H9 (cell line): ENCODE results near the gene PIGL. TPM values are rescaled to one million over a fixed set of nuclear protein-coding genes. Genes with fewer than 3 reads are reported as not detected.

Experiments used
- DNase-seq: peaks from one replicate; pipeline ENCODE4 v3.0.0-alpha.2; 2017
- H2AFZ ChIP-seq: one replicate; pipeline ENCODE4 v1.6.1; 2013; ENCODE audit warnings: mild to moderate bottlenecking, low read length, control low read depth, moderate library complexity
- H2AK5ac ChIP-seq: 2 replicates; pipeline ENCODE4 v1.6.1; 2013; ENCODE audit warnings: low read length, control low read depth, mixed read lengths; ENCODE audit not compliant: insufficient read length
- H2BK120ac ChIP-seq: one replicate; pipeline ENCODE4 v1.6.1; 2013; ENCODE audit warnings: low read depth, mild to moderate bottlenecking, low read length, control low read depth, inconsistent platforms; ENCODE audit not compliant: poor library complexity, severe bottlenecking
- H2BK12ac ChIP-seq: 2 replicates; pipeline ENCODE4 v1.6.1; 2013; ENCODE audit warnings: low read length, control low read depth, mixed read lengths, low read depth; ENCODE audit not compliant: insufficient read length
- H2BK15ac ChIP-seq: 2 replicates; pipeline ENCODE4 v1.6.1; 2013; ENCODE audit warnings: low read depth, low read length, control low read depth
- H2BK20ac ChIP-seq: one replicate; pipeline ENCODE4 v1.6.1; 2013; ENCODE audit warnings: low read depth, mild to moderate bottlenecking, low read length, control low read depth, inconsistent platforms; ENCODE audit not compliant: poor library complexity, severe bottlenecking
- H2BK5ac ChIP-seq: 2 replicates; pipeline ENCODE4 v1.6.1; 2013; ENCODE audit warnings: low read length, control low read depth, mixed read lengths; ENCODE audit not compliant: insufficient read length
- H3K14ac ChIP-seq: 2 replicates; pipeline ENCODE4 v1.6.1; 2013; ENCODE audit warnings: low read length, control low read depth; ENCODE audit not compliant: insufficient read depth
- H3K18ac ChIP-seq: 2 replicates; pipeline ENCODE4 v1.6.1; 2013; ENCODE audit warnings: low read depth, mild to moderate bottlenecking, mixed read lengths, low read length, control low read depth; ENCODE audit not compliant: insufficient read length
- H3K23ac ChIP-seq: 2 replicates; pipeline ENCODE4 v1.6.1; 2013; ENCODE audit warnings: low read length, control low read depth, mixed read lengths, low read depth; ENCODE audit not compliant: insufficient read length
- H3K23me2 ChIP-seq: 2 replicates; pipeline ENCODE4 v1.6.1; 2013; ENCODE audit warnings: low read depth, mild to moderate bottlenecking, mixed read lengths, low read length, control low read depth; ENCODE audit not compliant: insufficient read length, poor library complexity, severe bottlenecking
- H3K27ac ChIP-seq: 2 replicates; pipeline ENCODE4 v1.5.1; 2013; ENCODE audit warnings: low read length, control low read depth, mixed read lengths, low read depth; ENCODE audit not compliant: insufficient read length
- H3K27me3 ChIP-seq: 2 replicates; pipeline ENCODE4 v1.6.1; 2013; ENCODE audit warnings: low read length, control low read depth, inconsistent platforms; ENCODE audit not compliant: insufficient read depth
- H3K4ac ChIP-seq: 2 replicates; pipeline ENCODE4 v1.6.1; 2013; ENCODE audit warnings: low read depth, mild to moderate bottlenecking, control low read depth, inconsistent platforms, low read length, moderate library complexity
- H3K4me1 ChIP-seq: 2 replicates; pipeline ENCODE4 v1.6.1; 2013; ENCODE audit warnings: low read length, control low read depth, inconsistent platforms; ENCODE audit not compliant: insufficient read depth
- H3K4me2 ChIP-seq: 2 replicates; pipeline ENCODE4 v1.6.1; 2013; ENCODE audit warnings: low read length, control low read depth, mixed read lengths; ENCODE audit not compliant: insufficient read length, insufficient read depth
- H3K56ac ChIP-seq: 2 replicates; pipeline ENCODE4 v1.6.1; 2013; ENCODE audit warnings: low read depth, mild to moderate bottlenecking, mixed read lengths, low read length, control low read depth; ENCODE audit not compliant: insufficient read length
- H3K79me1 ChIP-seq: 2 replicates; pipeline ENCODE4 v1.6.1; 2013; ENCODE audit warnings: low read depth, mild to moderate bottlenecking, moderate library complexity, low read length, control low read depth, inconsistent platforms; ENCODE audit not compliant: insufficient read depth, poor library complexity, severe bottlenecking
- H3K79me2 ChIP-seq: 2 replicates; pipeline ENCODE4 v1.6.1; 2013; ENCODE audit warnings: low read length, control low read depth, inconsistent platforms; ENCODE audit not compliant: insufficient read depth
- H3K9ac ChIP-seq: 2 replicates; pipeline ENCODE4 v1.6.1; 2013; ENCODE audit warnings: low read length, control low read depth, mixed read lengths; ENCODE audit not compliant: insufficient read length; ENCODE audit errors: extremely low read depth
- H3K9me3 ChIP-seq: one replicate; pipeline ENCODE4 v1.6.1; 2013; ENCODE audit warnings: low read depth, low read length, inconsistent platforms; ENCODE audit not compliant: control insufficient read depth
- H3T11ph ChIP-seq: one replicate; pipeline ENCODE4 v1.6.1; 2013; ENCODE audit warnings: mild to moderate bottlenecking, low read length, control low read depth, inconsistent platforms
- H4K20me1 ChIP-seq: one replicate; pipeline ENCODE4 v1.6.1; 2013; ENCODE audit not compliant: control insufficient read depth, insufficient read length, insufficient read depth
- H4K5ac ChIP-seq: 2 replicates; pipeline ENCODE4 v1.6.1; 2013; ENCODE audit warnings: low read depth, mild to moderate bottlenecking, mixed read lengths, low read length, control low read depth; ENCODE audit not compliant: insufficient read length
- H4K8ac ChIP-seq: replicated peaks from 2 replicates; pipeline ENCODE4 v1.6.1; 2013; ENCODE audit warnings: low read length, control low read depth, mixed read lengths, low read depth; ENCODE audit not compliant: insufficient read length
- H4K91ac ChIP-seq: 2 replicates; pipeline ENCODE4 v1.6.1; 2013; ENCODE audit warnings: low read depth, mild to moderate bottlenecking, moderate library complexity, mixed read lengths, low read length, control low read depth; ENCODE audit not compliant: insufficient read length
- H3K27ac Mint-ChIP-seq, 3 experiments: 2 replicates in 2 of 3; 3 replicates in 1 of 3; pipeline ENCODE4 v1.8.0; 2020 to 2021; ENCODE audit warnings: mixed read lengths in 3 of 3, mild to moderate bottlenecking in 1 of 3, moderate library complexity in 1 of 3
- H3K27me3 Mint-ChIP-seq: 2 replicates; pipeline ENCODE4 v1.8.0; 2021; ENCODE audit warnings: low read depth, mild to moderate bottlenecking, moderate library complexity, mixed read lengths
- H3K36me3 Mint-ChIP-seq, 3 experiments: 2 replicates in 2 of 3; 3 replicates in 1 of 3; pipeline ENCODE4 v1.8.0; 2020 to 2021; ENCODE audit warnings: low read depth in 3 of 3, mixed read lengths in 3 of 3; ENCODE audit not compliant: insufficient read depth in 1 of 3
- H3K4me1 Mint-ChIP-seq, 2 experiments: 2 replicates each; pipeline ENCODE4 v1.8.0; 2020; ENCODE audit warnings: mixed read lengths in 2 of 2
- H3K4me3 Mint-ChIP-seq, 2 experiments: 2 replicates in 1 of 2; 3 replicates in 1 of 2; pipeline ENCODE4 v1.8.0; 2020 to 2021; ENCODE audit warnings: mild to moderate bottlenecking in 2 of 2, mixed read lengths in 2 of 2, moderate library complexity in 1 of 2
- H3K9me3 Mint-ChIP-seq, 2 experiments: 2 replicates in 1 of 2; 3 replicates in 1 of 2; pipeline ENCODE4 v1.8.0; 2020; ENCODE audit warnings: mild to moderate bottlenecking in 2 of 2, mixed read lengths in 2 of 2, moderate library complexity in 1 of 2
- WGBS: extraction: QIAGEN DNeasy Blood & Tissue Kit; methylation state at CpG from one replicate; pipeline ENCODE4 v1.1.7; 2013; ENCODE audit warnings: missing lambda C conversion rate, low lambda C conversion rate, mixed read lengths; ENCODE audit not compliant: insufficient read length; ENCODE audit errors: extremely low coverage; 5-methylcytosine and 5-hydroxymethylcytosine counted together
- long read RNA-seq: library from polyadenylated mRNA; unstranded; transcript quantifications from one replicate; pipeline ENCODE4 v2.0.0, GENCODE V29; 2020
- total RNA-seq: library from RNA; stranded (reverse); gene quantifications from 2 replicates; pipeline ENCODE4 v1.2.1, GENCODE V29; 2021
- TF ChIP-seq, protein P1 (sequence below): fragments of 200-600 bp; sonication (generic); conservative IDR thresholded peaks from 3 replicates; pipeline ENCODE4 v1.8.0; 2021; ENCODE audit warnings: antibody characterized with exemption, mild to moderate bottlenecking

Gene PIGL
- total RNA-seq, result 21.6 and 24.3 TPM in 2 replicates
- long read RNA-seq, transcript PIGL-201 (7 exons, 1,137 nt), result major isoform, 28 of 41 reads
- long read RNA-seq, partial matches to known transcripts, result 0 of 41 reads
- long read RNA-seq, other reads (novel, unspliced or antisense), result 9 of 41 reads

GRCh38 chr17:16217002-16217635, at the start of gene PIGL:
TSS of gene PIGL (plus strand) at chr17:16217210. CDS start at chr17:16217227, 17 bp downstream.
- Histone ChIP-seq H3K9me3 (no peaks in the 10 kb centered on the region), H3K27ac (peak within 1 kb of the TSS; percentile 29), H2AK5ac (no peak within 1 kb of the TSS), H3K14ac (peak within 1 kb of the TSS; percentile 92; the same call in 1 of the 2 replicates), H3K23me2 (peaks cover 6% of the 10 kb centered on the region), H3K4me2 (peak within 1 kb of the TSS; percentile 88), H3K27me3 (no peaks in the 10 kb centered on the region), H3K9ac (peak within 1 kb of the TSS; percentile 91), H2BK15ac (no peak within 1 kb of the TSS), H3K79me1 (no peaks in the 10 kb centered on the region), H3K4ac (no peak within 1 kb of the TSS), H3K79me2 (peaks cover 21% of the 10 kb centered on the region; the same call in 1 of the 2 replicates), H2BK20ac (no peak within 1 kb of the TSS), H3K4me1 (no peaks in the 10 kb centered on the region), H2BK120ac (no peak within 1 kb of the TSS), H2BK5ac (no peak within 1 kb of the TSS), H3K18ac (peak within 1 kb of the TSS; percentile 91), H3K23ac (no peak within 1 kb of the TSS), H4K20me1 (no peaks in the 10 kb centered on the region), H3K56ac (no peak within 1 kb of the TSS), H3T11ph (no peak within 1 kb of the TSS), H2AFZ (no peak within 1 kb of the TSS), H2BK12ac (no peak within 1 kb of the TSS), H4K8ac (no peak within 1 kb of the TSS), H4K91ac (no peak within 1 kb of the TSS), H4K5ac (peak within 1 kb of the TSS; percentile 26)
- H3K4me1 Mint-ChIP-seq, result peaks cover 18 to 23% of the 10 kb centered on the region in 2 experiments
- WGBS, result no CpG with 5 or more reads among the region's 29 CpGs
- H3K27ac Mint-ChIP-seq, result peak within 1 kb of the TSS; percentile 94 to 99 (median 98)
- H3K9me3 Mint-ChIP-seq, result no peaks in the 10 kb centered on the region
- peak; percentile 95 for DNase-seq
- peaks cover 0 to 4% (median 0%) of the 10 kb centered on the region in 3 experiments; a peak in 2 of 7 replicates for H3K36me3 Mint-ChIP-seq
- no peaks in the 10 kb centered on the region for H3K27me3 Mint-ChIP-seq
- H3K4me3 Mint-ChIP-seq, result peak within 1 kb of the TSS; percentile 95 to 98
- TF ChIP-seq, protein P1, sequence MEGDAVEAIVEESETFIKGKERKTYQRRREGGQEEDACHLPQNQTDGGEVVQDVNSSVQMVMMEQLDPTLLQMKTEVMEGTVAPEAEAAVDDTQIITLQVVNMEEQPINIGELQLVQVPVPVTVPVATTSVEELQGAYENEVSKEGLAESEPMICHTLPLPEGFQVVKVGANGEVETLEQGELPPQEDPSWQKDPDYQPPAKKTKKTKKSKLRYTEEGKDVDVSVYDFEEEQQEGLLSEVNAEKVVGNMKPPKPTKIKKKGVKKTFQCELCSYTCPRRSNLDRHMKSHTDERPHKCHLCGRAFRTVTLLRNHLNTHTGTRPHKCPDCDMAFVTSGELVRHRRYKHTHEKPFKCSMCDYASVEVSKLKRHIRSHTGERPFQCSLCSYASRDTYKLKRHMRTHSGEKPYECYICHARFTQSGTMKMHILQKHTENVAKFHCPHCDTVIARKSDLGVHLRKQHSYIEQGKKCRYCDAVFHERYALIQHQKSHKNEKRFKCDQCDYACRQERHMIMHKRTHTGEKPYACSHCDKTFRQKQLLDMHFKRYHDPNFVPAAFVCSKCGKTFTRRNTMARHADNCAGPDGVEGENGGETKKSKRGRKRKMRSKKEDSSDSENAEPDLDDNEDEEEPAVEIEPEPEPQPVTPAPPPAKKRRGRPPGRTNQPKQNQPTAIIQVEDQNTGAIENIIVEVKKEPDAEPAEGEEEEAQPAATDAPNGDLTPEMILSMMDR, result no peak
